HepG2 (cell line): Measurements from ENCODE around the gene KCNIP4.

Experiments
- HNRNPH1 ChIP-seq: fragments of 200-400 bp; formaldehyde crosslinking; optimal IDR thresholded peaks from 2 replicates; pipeline ENCODE3; 2017; ENCODE audit warnings: mild to moderate bottlenecking, low read depth, low read length
- MTA1 ChIP-seq: sonication (generic); formaldehyde crosslinking; IDR thresholded peaks from 2 replicates; pipeline ENCODE4 v1.4.0; 2020; ENCODE audit warnings: missing genetic modification reagents, mild to moderate bottlenecking, borderline replicate concordance
- RARG ChIP-seq: sonication (generic); formaldehyde crosslinking; IDR thresholded peaks from 2 replicates; pipeline ENCODE4 v1.4.0; 2020; ENCODE audit warnings: low read depth, mild to moderate bottlenecking, missing genetic modification reagents
- ZNF75D ChIP-seq: sonication (generic); formaldehyde crosslinking; IDR thresholded peaks from 2 replicates; pipeline ENCODE4 v1.8.1; 2023; ENCODE audit warnings: missing genetic modification reagents, mild to moderate bottlenecking, borderline replicate concordance
- TF ChIP-seq, protein P1 (sequence below): sonication (generic); formaldehyde crosslinking; IDR thresholded peaks from 2 replicates; pipeline ENCODE4 v1.9.0; 2021; ENCODE audit warnings: missing genetic modification reagents, borderline replicate concordance

GRCh38 chr4:21973850-21974249 is 25.3 kb upstream of the KCNIP4 start:
- TF ChIP-seq ZNF75D (CRISPR knock-in tag) (no peak), RARG (CRISPR knock-in tag) (no peak), MTA1 (no peak), HNRNPH1 (no peak)
- TF ChIP-seq, protein P1, sequence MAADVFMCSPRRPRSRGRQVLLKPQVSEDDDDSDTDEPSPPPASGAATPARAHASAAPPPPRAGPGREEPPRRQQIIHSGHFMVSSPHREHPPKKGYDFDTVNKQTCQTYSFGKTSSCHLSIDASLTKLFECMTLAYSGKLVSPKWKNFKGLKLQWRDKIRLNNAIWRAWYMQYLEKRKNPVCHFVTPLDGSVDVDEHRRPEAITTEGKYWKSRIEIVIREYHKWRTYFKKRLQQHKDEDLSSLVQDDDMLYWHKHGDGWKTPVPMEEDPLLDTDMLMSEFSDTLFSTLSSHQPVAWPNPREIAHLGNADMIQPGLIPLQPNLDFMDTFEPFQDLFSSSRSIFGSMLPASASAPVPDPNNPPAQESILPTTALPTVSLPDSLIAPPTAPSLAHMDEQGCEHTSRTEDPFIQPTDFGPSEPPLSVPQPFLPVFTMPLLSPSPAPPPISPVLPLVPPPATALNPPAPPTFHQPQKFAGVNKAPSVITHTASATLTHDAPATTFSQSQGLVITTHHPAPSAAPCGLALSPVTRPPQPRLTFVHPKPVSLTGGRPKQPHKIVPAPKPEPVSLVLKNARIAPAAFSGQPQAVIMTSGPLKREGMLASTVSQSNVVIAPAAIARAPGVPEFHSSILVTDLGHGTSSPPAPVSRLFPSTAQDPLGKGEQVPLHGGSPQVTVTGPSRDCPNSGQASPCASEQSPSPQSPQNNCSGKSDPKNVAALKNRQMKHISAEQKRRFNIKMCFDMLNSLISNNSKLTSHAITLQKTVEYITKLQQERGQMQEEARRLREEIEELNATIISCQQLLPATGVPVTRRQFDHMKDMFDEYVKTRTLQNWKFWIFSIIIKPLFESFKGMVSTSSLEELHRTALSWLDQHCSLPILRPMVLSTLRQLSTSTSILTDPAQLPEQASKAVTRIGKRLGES (CRISPR knock-in tag) = no peak
